Measurements from ENCODE around the gene GOLIM4. TPM values are rescaled to one million over a fixed set of nuclear protein-coding genes. Genes with fewer than 3 reads are reported as not detected.
"Not testable (repeated sequence)": the region's sequence is repeated elsewhere in the genome, so short reads cannot be mapped to it uniquely, and the experiment has no call there.

Gene GOLIM4
- total and polyA plus RNA-seq, 12 donors: 6.5 to 25.2 (median 17.0) TPM

GRCh38 chr3:168021737-168022450, 73.8 kb downstream of the GOLIM4 start:
- Histone ChIP-seq H3K9me3 (replicated peaks in 1 of 3) (no peaks in the 10 kb centered on the region), H3K27me3 (no peaks in the 10 kb centered on the region), H3K4me3 (no peak overlapping the region), H3K4me1 (replicated peaks in 1 of 2) (no peaks in the 10 kb centered on the region), H3K36me3 (replicated peaks in 1 of 2) (no peaks in the 10 kb centered on the region), H3K27ac (no peak overlapping the region)
- no peak for DNase-seq
- 90 to 95% (median 94%) methylated on average over 7 of the region's 7 CpGs for WGBS, 4 donors
- TF ChIP-seq CTCF (IDR thresholded peaks at IDR 0.05): no peak
- no peak for TF ChIP-seq POLR2A (IDR thresholded peaks at IDR 0.05)
- intact Hi-C loops (cut with DNase I): no loop called here

GRCh38 chr3:168011280-168011679, 84.4 kb downstream of the GOLIM4 start:
- H3K27ac ChIP-seq; DNase-seq; H3K9me3 ChIP-seq (replicated peaks in 1 of 3); H3K4me1 ChIP-seq (replicated peaks in 1 of 2); H3K4me3 ChIP-seq; H3K27me3 ChIP-seq; intact Hi-C loops (cut with DNase I); H3K36me3 ChIP-seq (replicated peaks in 1 of 2): not testable (repeated sequence)
- 87 to 94% (median 93%) methylated on average over 14 to 17 of the region's 17 CpGs for WGBS, 4 donors

- Histone ChIP-seq H3K36me3 (replicated peaks in 1 of 2) (peaks cover 0 to 10% of the 10 kb centered on the region in 2 donors), H3K4me1 (replicated peaks in 1 of 2) (no peaks in the 10 kb centered on the region), H3K27ac (no peak overlapping the region), H3K4me3 (no peak overlapping the region), H3K27me3 (no peaks in the 10 kb centered on the region), H3K9me3 (replicated peaks in 1 of 3) (no peaks in the 10 kb centered on the region)
- no peak for TF ChIP-seq POLR2A (IDR thresholded peaks at IDR 0.05)
- no peak for TF ChIP-seq CTCF (IDR thresholded peaks at IDR 0.05)
- intact Hi-C loops (cut with DNase I): no loop called here
- no peak for DNase-seq
- 83 to 85% (median 84%) methylated on average over 2 of the region's 2 CpGs for WGBS, 4 donors
Measured at GRCh38 chr3:168006584-168006983, 89.1 kb downstream of the GOLIM4 start.

- Histone ChIP-seq H3K9me3 (replicated peaks in 1 of 3) (no peaks in the 10 kb centered on the region), H3K4me3 (no peak overlapping the region), H3K36me3 (replicated peaks in 1 of 2) (no peaks in the 10 kb centered on the region), H3K4me1 (replicated peaks in 1 of 2) (no peaks in the 10 kb centered on the region), H3K27ac (no peak overlapping the region), H3K27me3 (no peaks in the 10 kb centered on the region)
- TF ChIP-seq POLR2A (IDR thresholded peaks at IDR 0.05) (no peak), CTCF (IDR thresholded peaks at IDR 0.05) (no peak)
- intact Hi-C loops (cut with DNase I): no loop called here
- no peak for DNase-seq
- WGBS, 4 donors: 83 to 93% (median 85%) methylated on average over 4 of the region's 4 CpGs
Measured at GRCh38 chr3:168003911-168004310, 91.8 kb downstream of the GOLIM4 start.

GRCh38 chr3:168002786-168003368, 92.8 kb downstream of the GOLIM4 start:
- intact Hi-C loops (cut with DNase I): no loop called here
- TF ChIP-seq CTCF (IDR thresholded peaks at IDR 0.05) (no peak), POLR2A (IDR thresholded peaks at IDR 0.05) (no peak)
- no peaks in the 10 kb centered on the region for H3K9me3 ChIP-seq (replicated peaks in 1 of 3)
- H3K36me3 ChIP-seq (replicated peaks in 1 of 2): no peaks in the 10 kb centered on the region
- no peaks in the 10 kb centered on the region for H3K27me3 ChIP-seq
- H3K27ac ChIP-seq: no peak overlapping the region
- no peaks in the 10 kb centered on the region for H3K4me1 ChIP-seq (replicated peaks in 1 of 2)
- DNase-seq: no peak
- WGBS, 4 donors: 13 to 36% (median 19%) methylated on average over 1 of the region's 1 CpG
- H3K4me3 ChIP-seq: no peak overlapping the region
